GM18907 (cell line): ENCODE data around the gene MSH5.
"Not testable (repeated sequence)": the region's sequence is repeated elsewhere in the genome, so short reads cannot be mapped to it uniquely, and the experiment has no call there.

ENCODE experiments used
- ATAC-seq: cut with Tn5 transposase; IDR thresholded peaks from one replicate; pipeline ENCODE4 v1.9.1; 2021; ENCODE audit warnings: mild to moderate bottlenecking, moderate library complexity; ENCODE audit not compliant: unreplicated experiment

The MSH5 gene

DNA sequence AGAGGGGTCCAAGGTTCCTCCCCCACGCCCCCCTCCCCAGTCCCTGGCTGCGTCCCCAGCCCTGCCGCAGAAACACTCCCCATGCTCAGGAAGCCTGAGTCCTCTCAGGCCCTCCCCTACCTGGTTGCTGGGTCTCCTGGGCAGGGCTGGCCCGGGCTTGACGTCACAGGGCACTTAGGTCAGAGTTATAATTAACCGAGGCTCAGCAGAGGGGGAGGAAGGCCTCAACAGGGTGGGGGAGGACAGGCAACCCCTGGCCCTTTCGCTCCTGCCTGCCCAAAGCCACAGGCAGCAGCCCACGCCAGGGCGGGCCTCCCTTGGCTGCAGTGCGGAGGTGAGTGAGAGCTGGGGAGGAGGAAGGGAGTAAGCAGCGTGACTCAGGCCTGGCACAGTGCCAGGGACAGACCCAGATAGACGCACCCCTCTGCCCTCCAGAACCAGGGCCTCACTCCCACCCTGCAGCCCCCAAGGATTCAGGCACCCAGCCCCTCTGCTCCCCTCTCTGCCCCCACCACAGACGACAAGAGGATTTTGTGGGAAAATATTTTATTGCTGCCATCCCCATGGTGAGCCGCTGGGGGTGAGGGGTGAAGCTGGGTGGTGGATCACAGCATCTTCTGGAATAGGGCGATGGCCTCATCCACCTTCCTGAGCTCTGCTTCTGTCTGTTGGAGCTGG lies 37.3 kb downstream of the MSH5 start, which contains the start of gene VWA7:
Gene VWA7, minus strand, starts transcription at position 340 of the 678 bp plus-strand sequence. CDS start 549 bp downstream, outside the sequence.
- ATAC-seq = peak; percentile 62

DNA sequence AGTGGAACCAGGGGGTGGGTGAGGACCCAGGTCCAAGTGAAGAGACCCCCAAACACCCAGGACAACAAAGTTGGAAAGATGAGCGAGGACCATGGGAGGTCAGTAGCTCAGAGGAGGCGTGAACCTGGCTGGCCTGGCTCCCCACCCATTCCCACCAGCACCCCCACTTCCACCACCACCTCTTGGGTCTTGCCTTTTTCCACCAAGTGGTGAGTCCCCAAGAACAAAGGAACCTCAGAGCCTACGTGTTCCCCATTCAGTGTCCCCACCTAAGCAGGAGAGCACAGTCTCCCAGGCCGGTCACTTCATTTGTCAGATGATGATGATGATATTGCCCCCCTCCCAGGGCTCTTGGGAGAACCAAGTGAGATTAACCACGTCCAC lies 37.9 kb downstream of the MSH5 start:
- ATAC-seq = no peak

DNA sequence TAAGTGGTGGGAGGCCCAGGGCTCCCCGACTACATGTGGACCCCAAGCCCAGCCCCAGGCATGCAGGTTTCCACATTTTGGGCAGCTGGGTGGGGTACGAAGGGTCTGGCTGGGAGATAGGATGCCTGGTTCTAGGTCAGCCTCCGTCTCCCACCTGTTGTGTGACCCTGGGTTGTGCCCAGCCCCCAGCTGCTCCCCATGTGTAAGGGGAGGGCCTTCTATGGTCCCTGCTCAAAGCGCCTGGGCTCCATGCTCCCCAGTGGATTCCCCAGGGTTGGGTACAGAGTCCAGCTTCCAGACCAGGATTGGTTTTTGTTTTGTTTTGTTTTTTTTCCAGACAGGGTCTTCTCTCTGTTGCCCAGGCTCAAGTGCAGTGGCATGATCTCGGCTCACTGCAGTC lies 38.4 kb downstream of the MSH5 start:
- ATAC-seq = no peak

DNA sequence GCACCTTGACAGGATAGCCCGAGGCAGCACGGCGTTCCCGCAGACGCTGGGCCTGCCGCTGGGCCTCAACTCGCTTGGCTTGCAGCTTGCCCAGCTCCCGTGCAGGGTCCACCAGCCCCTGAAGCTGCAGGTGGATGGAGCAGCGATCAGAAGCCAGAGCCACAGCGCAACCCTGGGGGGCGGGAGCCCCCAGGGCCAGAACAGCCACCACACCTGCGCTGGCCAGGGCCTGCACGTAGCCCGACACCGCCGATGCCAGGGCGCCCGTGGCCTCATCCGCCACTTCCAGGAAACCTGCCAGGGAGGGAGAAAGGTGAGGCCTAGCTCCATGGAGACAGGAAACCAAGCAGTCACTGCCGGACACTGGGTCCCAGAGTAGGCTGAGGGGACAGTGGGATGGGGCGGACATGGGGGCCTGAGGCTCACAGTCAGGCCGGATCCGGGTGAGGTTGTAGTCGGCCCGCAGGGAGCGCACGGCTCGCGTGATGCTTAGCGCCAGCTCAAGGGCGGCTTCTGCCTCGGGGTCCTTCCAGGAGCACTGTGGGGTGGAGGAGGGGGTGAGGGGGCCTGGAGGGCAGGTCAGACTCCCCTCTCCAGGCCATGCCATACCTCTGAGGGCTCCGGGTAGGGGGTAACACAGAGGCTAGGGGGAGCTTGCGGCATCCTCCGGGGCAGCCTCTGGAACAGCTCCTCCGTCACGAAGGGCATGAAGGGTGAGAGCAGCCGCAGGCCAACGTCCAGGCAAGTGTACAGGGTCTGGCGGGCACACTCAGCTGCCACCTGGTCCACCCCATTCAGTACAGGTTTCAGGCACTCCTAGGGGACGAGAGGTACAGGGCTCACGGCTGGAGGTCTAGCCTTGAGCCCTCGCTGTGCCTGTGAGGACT lies 39.4 kb downstream of the MSH5 start:
- ATAC-seq = no peak

DNA sequence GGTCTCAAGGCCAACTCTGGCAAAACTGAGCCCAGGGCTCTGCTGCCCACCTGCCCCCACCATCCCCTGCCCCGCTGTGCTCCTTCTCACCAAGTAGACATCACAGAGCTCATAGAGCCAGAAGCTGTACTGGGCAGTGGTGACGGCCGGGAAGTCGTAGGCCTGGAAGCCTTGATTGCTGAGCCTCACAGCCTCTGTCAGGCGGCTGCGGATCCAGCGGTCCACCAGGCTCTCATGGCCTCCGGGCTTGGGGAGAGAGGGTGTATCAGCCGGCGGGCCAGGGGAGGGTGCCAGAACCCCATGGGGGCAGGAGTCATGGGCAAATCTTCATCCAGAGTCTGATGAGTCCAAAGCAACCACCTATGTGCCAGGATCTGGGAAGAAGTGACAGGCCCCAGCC lies 40.1 kb downstream of the MSH5 start:
- no peak for ATAC-seq

DNA sequence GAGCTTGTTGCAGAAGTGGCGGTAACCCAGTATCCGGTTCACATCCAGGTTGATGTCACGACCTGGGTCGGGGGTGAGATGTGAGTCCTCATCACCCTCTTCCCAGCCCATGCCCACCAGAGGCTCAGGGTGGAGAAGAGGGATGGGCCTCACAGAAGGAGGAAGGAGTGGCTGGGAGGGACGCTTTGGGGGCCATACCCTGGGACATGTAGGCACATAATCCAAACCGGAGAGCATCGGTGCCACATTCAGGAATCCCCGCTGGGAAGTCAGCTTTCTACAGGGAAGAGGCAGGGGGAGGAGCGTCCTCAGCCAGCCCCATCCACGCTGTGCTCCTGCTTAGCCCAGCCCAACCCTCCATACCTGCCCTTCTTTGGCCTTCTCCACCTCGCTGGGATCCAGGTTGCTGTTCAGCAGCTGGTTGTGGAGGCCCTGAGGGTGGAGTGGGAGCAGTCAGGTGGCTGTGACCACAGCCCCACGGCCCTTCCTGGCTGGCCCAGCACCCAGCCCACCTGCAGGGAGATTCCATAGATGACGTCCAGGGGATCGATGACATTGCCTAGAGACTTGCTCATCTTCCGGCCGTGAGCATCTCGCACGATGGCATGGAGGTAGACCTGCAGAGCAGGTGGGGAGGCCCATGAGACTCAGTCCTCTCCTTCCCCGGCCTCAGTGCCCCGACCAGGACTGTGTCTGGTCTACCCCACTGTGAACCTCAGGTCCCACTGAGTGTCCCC lies 40.9 kb downstream of the MSH5 start:
- ATAC-seq = no peak

DNA sequence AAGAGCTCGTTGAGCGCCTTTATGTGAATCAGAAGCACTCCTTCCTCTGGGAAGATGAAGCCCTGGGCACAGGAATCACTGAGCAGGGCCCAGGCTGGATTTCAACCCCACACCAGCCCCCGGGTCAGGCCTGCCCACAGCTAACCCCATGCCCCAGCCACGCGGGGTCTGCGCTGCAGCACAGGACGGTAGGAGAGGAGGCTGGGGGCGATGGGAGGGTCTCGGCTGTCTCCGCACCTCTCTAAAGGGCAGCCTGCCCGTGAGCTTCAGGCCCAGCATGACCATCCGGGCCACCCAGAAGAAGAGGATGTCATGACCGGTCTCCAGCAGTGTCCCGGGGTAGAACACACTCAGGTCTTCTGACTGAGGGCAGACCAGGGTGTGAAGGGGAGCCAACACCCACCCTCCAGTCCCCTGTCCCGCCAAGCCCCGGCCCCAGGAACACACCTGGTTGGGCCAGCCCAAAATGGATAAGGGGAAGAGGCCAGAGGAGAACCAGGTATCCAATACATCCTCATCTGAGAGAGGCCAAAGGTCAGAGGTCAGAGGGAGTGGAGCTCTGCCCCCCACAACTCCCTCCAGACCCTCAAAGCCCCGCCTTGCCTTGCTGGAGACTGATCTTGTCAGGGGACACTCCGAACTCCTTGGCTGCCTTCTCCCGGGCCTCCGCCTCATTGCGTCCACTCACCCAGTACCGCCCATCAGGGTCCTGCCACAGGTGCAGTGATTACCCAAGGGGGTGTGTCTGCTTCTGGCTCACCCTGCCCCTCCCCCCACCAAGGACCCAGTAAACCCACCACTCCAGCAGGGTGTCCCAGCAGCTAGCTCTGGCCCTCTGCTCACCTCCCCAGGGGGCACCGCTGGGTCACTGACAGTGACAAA lies 41.7 kb downstream of the MSH5 start:
- ATAC-seq = no peak

DNA sequence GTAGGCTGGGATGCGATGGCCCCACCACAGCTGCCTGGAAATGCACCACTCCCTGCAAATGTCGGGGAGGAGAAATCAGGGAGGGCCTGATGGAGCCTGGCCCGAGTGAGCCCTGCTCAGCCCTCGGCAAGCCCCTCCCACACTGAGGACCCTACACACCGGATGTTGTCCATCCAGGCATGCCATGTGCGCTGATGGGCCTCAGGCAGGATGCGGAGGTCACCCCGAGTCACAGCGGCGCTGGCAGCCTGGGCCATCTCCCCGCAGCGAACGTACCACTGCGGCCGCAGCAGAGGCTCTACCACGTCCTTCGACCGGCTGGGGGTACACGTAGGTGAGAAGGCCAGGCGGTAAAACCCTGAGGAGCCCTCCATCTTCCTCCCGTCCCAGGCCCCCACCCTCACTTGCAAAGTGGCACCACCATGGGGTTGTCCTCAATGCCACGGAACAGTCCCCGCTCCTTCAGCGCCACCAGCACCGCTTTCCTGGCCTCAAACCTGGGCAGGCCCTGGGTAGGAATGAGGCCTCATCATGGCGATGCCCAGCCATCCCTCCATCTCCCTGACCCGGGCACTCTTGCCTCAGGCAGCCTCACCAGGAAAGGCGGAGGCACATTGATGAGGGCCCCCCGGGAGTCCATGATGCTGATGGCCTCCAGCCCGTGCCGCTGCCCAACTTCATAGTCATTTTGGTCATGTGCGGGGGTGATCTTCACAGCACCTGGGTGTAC lies 42.5 kb downstream of the MSH5 start:
- no peak for ATAC-seq

DNA sequence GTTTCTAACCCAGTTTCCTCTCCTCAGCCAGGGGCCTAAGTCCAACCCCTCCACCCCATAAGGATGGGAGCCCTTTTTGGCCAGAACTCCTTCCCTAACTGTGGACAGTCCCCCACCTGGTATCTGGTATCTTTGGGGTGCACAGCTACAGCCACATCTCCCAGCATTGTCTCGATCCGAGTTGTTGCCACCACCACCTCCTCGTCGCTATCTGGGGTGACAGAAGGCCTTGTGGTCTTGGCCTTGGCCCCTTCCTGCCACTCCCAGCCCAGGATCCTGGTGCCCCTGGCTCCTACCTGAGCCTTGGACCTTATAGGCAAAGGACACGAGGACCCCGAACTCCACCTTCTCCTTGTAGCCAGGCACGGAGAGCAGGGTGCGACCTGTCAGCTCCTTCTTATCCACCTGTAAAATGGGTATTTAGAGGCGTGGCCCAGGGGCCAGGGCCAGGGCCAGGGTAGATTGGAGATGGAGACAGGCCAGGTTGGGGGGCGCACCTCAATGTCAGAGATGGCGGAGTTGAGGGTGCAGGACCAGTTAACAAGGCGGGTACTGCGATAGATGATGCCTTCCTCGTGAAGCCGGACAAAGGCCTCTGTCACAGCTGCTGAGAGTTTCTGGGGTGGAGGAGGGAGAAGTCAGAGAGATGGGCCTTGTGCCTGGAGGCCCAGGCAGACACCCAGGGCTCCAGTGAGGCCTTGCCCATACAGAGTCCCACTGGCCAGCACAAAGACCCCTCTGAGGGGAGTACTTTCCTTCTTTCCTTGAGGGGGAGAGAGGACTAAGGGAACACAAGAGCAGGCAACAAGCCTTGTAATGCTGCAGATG lies 44.5 kb downstream of the MSH5 start:
- ATAC-seq = no peak

DNA sequence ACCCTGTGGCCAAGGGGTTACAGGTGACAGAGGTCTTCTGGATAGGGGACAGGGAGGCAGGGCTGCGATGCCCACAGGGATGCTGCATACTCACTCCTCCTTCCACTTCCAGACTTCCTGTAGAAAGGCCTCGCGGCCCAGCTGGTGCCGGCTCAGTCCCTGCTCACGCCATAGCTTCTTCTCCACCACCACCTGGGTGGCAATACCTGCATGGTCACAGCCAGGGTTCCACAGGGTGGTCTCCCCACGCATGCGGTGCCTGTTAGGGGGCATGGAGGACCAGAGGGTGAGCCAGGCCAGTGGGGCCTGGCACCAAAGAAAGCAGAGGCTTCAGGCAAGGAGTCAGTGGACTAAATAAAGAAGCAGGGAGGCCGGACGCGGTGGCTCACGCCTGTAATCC lies 45.7 kb downstream of the MSH5 start:
- no peak for ATAC-seq

DNA sequence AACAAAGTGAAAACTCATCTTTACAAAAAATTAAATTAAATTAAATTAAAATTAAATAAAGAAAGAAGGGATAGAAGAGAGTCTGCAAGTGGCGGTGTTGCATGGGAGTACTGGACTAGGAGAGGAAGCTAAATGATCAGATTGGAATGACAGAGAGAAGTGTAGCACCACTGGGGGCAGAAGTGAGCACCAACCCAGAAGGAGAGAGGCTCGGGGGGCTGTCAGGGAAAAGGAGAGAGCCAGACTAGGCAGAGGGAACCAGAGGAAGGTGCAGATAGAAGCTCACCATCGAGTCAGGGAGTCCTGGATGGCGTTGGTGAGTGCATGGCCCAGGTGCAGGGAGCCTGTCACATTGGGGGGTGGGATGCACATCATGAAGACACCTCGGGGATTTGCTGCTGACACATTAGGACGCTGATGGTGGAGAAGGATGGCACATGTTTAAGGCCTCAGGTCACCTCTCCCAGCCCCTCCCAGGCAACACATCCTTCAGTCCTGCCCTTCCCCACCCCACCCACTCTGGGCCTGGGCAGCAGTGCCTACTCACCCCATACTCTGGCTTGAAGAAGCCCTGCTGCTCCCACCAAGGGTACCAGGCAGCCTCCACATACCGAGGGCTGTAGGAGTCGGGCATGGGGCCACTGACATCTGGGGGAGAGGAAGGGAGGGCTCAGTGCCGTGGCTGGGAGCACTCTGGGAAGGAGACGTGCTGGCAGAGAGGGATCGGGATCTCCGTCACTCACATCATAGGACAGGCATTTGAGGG lies 51.7 kb downstream of the MSH5 start:
- ATAC-seq = no peak

DNA sequence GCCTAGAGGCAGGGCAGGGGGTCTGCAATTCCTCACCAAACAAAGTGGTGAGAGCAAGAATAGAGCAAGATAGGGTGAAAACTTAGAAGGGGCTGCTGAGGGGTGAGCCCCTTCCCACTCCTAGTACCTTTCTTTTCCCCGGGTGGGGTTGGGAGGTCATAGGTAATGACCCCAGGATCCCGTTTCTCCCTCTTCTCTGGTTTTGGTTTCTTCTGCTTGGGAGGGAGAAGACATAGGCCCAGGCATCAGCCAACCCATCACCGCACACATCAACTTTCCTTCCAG lies 52.2 kb downstream of the MSH5 start:
- no peak for ATAC-seq

DNA sequence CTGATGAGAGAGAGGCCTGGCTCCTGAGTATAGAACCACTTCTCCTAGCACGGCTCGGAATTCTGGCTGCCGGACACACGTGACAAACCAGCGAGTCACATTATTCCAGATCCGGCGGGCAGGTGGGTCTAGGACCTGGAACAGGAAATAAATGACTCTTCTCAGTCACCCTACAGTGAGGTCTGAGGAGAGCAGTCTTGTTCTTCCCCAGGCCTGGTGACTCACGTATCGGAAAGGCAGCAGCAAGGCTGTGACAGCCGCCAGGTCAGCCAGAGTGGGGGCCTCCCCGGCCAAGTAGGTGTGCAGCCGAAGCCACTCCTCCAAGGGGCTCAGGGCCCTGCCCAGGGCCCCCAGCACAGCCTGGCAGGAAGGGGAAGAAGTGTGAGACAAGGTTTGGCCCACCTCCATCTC lies 53.0 kb downstream of the MSH5 start:
- ATAC-seq = no peak

DNA sequence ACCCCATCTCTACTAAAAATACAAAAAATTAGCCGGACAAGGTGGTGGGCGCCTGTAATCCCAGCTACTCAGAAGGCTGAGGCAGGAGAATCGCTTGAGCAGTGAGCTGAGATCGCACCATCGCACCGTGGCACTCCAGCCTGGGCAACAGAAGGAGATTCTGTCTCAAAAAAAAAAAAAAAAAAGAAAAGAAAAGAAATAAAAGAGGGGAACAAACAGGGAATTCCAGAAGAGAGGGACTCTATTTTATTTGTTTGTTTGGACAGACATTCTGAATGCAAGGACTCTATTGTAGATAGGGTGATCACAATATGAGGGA lies 54.1 kb downstream of the MSH5 start:
- ATAC-seq = not testable (repeated sequence)

DNA sequence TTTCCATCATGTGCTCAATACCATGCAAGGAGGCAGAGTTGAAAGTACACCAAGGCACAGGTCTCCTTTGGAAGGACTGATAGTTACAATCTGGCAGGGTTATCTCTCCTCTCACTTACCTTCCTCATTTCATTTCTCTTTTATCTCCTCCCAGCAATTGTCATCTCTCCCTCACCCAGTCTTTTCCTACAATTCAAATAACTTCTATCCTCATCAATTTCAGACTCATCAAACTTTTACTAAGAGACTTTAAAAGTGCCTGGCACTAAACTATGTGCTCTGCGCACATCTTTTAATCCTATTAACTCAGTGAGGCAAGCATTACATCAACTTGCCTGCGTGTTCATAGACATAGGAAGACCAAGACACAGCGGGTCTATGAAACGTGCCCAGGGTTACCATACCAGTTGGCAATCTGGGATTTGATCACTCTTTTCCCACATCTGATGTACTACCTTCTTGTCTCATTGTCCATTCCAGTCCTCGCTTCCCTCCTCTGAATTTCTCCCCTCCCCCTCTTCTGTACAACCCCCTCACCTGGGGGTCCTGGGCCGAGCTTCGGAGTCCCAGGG lies 54.6 kb downstream of the MSH5 start:
- no peak for ATAC-seq

DNA sequence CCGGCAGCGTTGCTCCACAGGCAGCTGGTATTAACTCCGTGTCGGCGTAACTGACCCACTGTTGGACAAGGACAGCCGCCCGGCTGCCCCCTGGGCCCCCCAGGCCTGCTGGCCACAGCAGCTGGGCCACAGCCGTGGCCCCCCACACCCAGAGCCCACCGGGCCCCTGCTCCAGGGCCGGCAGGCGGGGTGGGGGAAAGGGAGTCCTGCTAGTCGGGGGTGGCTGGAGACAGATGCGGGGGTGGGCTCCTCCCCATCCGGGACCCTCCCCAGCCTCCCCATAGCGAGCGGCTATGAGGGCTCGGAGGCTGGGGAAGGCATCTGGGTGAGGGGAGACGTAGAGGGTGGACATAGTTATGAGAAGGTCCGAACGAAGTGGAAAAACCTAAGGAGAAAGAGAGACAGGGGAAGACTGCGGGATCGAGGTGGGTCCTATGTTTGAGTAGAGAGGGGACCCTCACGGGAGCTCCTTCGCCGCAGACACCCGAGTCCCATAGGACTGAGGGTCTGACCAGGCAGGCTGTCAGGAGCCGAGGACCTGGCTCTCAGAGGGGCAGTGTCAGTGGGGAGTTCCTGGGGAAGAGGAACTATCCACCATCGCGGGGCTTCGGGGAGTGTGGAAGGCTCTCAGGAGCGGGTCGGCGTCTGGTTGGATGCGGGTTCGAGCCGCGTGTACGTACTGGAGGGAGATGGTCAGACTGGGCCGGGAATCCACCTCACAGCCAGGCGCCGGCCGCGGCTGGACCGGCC lies 55.2 kb downstream of the MSH5 start:
- ATAC-seq = peak; percentile 18

DNA sequence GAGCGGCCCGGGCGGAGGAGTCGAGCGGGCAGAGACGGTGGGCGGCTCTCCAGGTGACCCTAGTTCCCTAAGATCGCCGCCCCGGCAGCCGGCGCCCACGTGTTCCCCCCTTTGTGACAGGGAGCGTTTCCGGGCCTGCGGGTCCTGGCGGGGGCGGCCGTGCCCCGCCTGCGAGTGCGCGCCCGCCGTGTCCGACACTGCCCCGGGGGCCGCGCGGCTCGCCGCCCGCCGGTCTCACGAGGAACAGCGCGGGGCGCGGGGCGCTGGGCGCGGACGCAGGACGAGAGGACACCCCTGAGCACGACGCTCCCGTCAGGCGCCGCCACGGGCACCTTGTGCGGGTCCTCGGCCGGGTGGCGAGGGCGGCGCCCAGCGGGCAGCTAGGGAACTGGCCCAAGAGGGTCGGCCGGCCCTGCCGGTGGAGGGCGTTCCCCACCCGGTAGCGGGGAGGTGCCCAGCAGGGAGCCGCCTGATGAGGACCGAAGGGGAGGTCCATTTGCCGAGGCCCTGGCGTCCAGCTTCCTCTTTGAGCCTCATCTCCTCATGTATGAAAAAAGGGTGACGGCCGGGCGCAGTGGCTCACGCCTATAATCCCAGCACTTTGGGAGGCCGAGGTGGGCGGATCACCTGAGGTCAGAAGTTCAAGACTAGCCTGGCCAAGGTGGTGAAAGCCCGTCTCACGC lies 56.0 kb downstream of the MSH5 start, which contains the start of gene VARS1:
Gene VARS1, minus strand, starts transcription at position 137 of the 683 bp plus-strand sequence. CDS start 535 bp downstream, outside the sequence.
- peak; percentile 68 for ATAC-seq
